ENCODE results near the gene SPECC1.
"Not testable (repeated sequence)": the region's sequence is repeated elsewhere in the genome, so short reads cannot be mapped to it uniquely, and the experiment has no call there.

The SPECC1 gene

DNA sequence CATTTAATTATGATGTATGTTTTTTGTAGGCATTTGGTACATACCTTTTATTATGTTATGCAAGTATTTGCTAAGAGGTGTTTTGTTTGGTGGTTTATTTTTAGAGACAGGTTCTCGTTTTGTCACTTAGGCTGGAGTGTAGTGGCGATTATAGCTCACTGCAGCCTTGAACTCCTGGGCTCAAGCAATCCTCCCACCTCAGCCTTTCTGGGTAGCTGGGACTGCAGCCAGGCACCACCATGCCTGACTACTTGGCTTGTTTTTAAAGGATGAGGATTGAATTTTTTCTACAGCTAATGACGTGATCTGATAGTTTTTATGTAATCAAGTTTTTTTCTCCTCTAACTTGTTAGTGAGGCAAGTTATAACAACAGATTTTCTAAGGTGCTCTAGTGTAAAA lies 199.6 kb downstream of the SPECC1 start:
- no peak for DNase-seq (ENCODE audit: low read depth, low spot score)

DNA sequence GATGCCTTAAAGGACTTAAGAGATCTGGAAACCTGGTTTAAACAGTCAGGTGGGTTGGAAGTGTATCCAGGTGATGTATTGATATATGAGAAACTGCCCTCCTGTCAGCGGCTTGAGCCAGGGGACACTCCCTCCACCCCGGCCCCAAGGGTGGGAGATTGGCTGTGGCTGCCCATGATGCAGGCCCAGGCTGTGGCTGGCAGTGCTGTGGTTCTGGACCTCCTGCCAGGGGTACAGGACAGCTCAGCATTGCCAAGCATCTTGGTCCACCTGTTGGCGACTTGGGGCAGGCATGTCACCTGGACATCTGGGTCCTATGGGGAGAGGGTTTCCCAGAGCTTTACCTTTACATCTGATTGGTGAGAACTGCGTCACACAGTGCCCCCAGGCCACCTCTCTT lies 201.0 kb downstream of the SPECC1 start:
- DNase-seq (ENCODE audit: low read depth, low spot score): no peak

GRCh38 chr17:20210614-20211013 lies 201.5 kb downstream of the SPECC1 start:
- no peak for DNase-seq (ENCODE audit: low read depth, low spot score)

DNA sequence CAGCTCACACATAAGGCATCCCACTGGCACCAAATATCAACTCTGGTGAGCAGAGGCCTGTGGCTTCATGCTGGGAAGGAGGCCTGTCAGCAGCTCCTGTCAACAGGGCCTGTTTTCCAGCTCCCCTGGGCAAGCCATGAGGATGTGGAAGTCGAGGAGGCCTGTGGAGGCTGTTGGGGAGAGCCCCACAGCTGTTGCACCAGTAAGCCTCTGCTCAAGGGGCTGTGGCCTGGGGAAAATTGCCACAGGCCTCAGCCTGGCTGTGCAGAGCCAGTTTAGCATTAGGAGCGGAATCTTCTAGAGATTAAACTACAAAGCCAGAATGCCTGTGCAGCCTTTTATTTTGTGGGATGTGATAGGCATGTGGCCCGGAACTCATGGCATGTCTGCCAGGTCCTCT lies 202.1 kb downstream of the SPECC1 start:
- no peak for DNase-seq (ENCODE audit: low read depth, low spot score)

GRCh38 chr17:20213449-20213848 lies 204.3 kb downstream of the SPECC1 start:
- no peak for DNase-seq (ENCODE audit: low read depth, low spot score)

- no peak for DNase-seq (ENCODE audit: low read depth, low spot score)
Observed at GRCh38 chr17:20214794-20215193, 205.6 kb downstream of the SPECC1 start.

DNA sequence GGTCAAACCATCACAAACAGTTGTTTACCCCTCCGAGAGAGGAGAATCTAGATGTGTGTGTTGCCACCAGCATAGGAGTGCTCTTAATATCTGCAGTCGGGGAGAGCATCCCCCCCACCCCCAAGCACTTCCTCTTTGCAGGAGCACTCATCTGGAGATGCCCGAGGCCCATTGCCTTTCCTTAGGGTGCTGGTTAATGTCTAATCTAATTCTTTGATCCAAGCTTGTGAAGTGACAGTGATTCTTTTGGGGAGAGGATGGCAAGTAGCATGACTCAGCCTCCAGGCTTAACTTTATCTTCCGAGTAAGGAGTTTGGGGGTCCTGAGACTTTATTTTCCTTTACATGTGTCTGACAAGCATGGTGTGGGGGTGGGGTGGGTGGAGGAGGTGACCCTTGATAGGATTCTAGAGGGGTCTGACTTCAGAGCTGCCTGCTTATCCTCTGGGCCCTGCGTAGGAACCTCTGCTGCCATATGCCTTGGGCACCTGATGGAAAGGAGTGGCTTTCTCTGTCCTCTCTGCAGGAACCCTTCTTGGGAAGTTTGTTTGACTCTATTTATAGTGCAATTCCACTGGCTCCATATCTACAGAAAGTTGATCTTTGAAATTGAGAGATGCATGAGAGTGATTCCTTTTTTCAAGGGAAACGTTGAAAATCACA lies 207.1 kb downstream of the SPECC1 start:
- DNase-seq (ENCODE audit: low read depth, low spot score): no peak

DNA sequence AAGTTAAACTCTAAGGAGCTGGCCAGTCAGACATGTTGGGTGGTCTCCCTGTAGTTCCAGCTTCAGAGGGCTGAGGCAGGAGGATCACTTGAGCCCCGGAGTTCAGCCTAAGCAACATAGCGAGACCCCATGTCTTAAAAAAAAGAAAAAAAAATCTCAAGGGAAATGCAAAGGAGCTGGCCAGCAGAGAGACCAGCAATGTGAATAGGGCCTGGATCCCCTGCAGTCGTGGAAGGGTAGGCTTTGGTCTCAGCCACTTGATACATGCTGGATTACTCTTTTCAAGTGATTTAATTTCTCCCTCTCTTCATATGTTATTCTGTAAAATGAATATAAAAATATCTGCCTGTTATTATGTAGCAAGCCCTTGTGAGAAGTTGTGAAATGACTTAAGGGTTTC lies 207.7 kb downstream of the SPECC1 start:
- no peak for DNase-seq (ENCODE audit: low read depth, low spot score)

DNA sequence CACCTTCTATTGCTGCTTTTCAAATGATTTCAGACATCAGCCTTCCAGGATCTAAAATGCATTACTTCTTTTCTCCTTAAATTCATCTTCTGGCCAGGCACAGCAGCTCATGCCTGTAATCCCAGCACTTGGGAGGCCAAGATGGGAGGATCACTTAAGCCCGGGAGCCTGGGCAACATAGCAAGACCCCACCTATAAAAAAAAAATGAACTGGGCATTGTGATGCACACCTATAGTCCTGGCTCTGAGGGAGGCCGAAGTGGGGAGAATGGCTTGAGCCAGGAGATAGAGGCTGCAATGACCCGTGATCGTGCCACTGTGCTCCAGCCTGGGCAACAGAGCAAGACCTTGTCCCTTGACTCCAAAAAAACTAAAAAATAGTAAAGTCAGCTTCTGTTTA lies 208.5 kb downstream of the SPECC1 start:
- no peak for DNase-seq (ENCODE audit: low read depth, low spot score)

GRCh38 chr17:20218272-20218671 lies 209.1 kb downstream of the SPECC1 start:
- DNase-seq (ENCODE audit: low read depth, low spot score): no peak

DNA sequence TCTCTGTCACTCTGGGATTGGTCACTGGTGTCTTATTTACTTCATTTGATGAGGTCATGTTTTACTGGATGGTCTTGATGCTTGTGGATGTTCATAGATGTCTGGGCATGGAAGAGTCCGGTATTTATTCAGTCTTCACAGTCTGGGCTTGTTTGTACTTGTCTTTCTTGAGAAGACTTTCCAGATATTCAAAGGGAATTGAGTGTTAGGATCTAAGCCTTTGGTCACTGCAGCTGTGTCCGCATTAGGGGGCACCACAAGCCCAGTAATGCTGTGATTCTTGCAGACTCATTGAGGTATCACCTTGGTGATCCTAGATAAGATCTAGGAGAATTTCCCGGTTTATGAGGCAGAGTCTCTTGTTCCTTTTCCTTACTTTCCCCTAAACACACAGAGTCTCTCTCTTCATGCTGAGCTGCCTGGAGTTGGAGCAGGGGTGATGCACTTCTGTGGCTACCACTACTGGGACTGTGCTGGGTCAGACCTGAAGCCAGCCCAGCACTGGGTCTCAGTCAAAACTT lies 214.7 kb downstream of the SPECC1 start:
- no peak for DNase-seq (ENCODE audit: low read depth, low spot score)

GRCh38 chr17:20224379-20224778 lies 215.2 kb downstream of the SPECC1 start:
- no peak for DNase-seq (ENCODE audit: low read depth, low spot score)

DNA sequence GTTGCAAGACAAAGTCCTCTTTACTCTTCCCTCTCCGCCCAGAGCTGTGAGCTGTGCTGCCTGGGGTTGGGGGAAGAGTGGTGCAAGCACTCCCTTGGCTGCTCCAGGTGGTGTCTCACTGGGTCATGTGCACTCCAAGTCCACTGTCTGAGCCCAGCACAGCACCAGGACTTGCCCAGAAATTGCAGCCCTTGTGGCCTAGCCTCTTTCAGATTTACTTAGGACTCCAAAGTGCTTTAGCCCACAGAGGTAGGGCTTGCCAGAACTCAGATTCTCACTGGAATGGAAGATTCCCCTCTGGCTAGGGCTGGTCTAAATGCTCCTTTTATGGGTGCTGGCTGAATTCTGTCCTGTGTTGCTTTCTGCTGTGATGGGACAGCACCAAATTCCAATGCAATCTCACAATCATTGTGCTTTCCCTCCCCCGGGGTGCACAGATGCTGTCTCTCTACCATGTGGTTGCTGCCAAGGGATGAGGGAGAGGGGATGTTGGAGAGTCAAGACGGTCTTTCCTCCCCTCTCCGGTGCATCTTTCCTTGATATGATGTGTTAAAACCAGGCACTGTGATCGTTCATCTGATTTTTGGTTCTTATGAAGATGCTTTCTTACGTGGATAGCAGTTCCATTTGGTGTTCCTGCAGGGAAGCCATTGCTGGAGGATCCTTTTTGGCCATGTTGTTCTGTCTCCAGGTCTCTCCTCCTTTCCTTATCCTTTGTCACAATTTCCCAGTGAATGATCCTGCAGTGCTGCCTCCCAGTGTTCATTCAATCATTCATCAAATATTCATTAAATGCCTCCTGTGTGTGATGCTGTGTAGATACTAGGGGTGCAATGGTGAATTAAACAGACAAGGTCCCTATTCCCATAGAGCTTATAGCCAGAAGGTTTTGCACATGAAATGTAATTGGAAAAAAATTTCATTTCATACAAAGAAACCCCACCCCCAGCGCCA lies 216.3 kb downstream of the SPECC1 start:
- no peak for DNase-seq (ENCODE audit: low read depth, low spot score)

DNA sequence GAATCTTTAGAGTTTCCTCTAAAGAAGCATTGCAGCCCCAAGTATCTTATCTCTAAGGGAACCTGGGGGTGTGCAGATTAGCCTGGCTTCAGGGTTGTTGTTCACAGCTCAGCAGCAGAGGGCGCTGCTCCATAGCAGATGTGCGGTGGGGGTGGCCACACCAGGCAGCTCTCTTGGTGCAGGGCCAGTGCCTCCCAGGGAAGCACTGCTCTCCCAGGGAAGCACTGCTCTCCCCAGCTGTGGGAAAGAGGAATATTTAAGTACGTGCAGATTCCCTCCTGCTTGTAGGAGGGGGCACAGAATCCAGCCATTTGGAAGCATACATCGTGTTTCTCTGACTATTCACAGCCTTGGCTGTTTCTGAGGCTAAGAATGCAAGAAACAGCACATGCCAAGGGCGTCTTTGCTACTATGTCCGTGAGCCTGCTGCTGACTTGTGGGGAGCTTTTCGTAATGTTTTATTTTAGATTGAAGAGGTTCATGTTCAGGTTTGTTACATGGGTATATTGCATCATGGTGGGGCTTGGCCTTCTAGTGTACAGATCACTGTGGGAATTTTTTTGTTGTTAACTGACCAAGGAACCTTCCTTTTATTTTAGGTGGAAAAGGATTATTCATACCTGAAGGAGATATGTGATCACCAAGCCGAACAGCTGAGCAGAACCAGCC lies 217.8 kb downstream of the SPECC1 start:
- DNase-seq (ENCODE audit: low read depth, low spot score): peak; percentile 48

- DNase-seq (ENCODE audit: low read depth, low spot score): not testable (repeated sequence)
Observed at GRCh38 chr17:20227720-20228370, 218.7 kb downstream of the SPECC1 start.

GRCh38 chr17:20228410-20228809 lies 219.3 kb downstream of the SPECC1 start:
- DNase-seq (ENCODE audit: low read depth, low spot score): no peak

GRCh38 chr17:20228860-20229259 lies 219.7 kb downstream of the SPECC1 start:
- no peak for DNase-seq (ENCODE audit: low read depth, low spot score)

GRCh38 chr17:20230924-20231323 lies 221.8 kb downstream of the SPECC1 start:
- DNase-seq (ENCODE audit: low read depth, low spot score): no peak

- no peak for DNase-seq (ENCODE audit: low read depth, low spot score)
Observed at GRCh38 chr17:20232611-20233010, 223.5 kb downstream of the SPECC1 start.

DNA sequence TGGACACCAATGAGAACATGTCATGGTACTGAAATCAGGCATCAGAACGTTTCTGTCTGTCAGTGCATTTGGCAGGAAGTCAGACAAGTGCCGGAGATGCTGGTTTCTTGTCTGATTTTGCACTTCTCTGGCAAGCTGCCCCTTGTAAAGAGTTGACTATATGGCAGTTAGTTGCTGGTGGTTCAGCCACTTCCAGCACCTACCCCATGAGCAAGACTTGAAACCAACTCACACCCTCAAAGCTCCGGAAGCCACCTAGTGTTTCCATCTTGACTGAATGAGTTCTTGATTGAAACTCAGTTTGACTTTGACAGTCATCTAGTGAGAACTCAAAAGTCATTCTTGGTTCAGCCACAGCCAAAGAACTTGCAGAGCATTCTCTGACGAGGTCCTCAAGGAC lies 225.1 kb downstream of the SPECC1 start:
- DNase-seq (ENCODE audit: low read depth, low spot score): no peak

GRCh38 chr17:20235747-20236146 lies 226.6 kb downstream of the SPECC1 start:
- DNase-seq (ENCODE audit: low read depth, low spot score): no peak
